Endothelial cell of umbilical vein (primary cell): ENCODE measurements around the gene EPN2. TPM values are rescaled to one million over a fixed set of nuclear protein-coding genes. Genes with fewer than 3 reads are reported as not detected.
A peak's percentile ranks its signal among the peaks of the same experiment; 100 is the strongest.

Experiments
- BruUV-seq: library from RNA; stranded (reverse); fragments of 400-500 nt; replicated peaks from 2 replicates; lab custom pipeline; 2021; lab: Mats Ljungman, UMichigan
- CTCF ChIA-PET: fragments of 300-600, 350-600 bp; sonication (Branson Sonifier 250); formaldehyde crosslinking; loops from one replicate; lab custom pipeline; 2021; ENCODE audit warnings: antibody characterized with exemption, inconsistent platforms; lab: Charles Lee
- POLR2A ChIA-PET: fragments of 300-600, 350-600 bp; sonication (Branson Sonifier 250); formaldehyde crosslinking; loops from one replicate; lab custom pipeline; 2021; ENCODE audit warnings: antibody characterized with exemption, inconsistent platforms; lab: Charles Lee
- DNase-seq: peaks from one replicate; pipeline ENCODE4 v3.0.0-alpha.2; 2011; ENCODE audit warnings: low read depth, low spot score
- FAIRE-seq: peaks from 2 replicates; lab custom pipeline; 2011; peaks lifted over from hg19 to GRCh38; lab: Jason Lieb, UNC
- H2AFZ ChIP-seq: 2 replicates; pipeline ENCODE4 v1.6.0; 2012; ENCODE audit warnings: low read depth, low read length, control low read depth, inconsistent platforms
- H3K27ac ChIP-seq: 2 replicates; pipeline ENCODE4 v1.5.1; 2011; ENCODE audit warnings: low read depth, mild to moderate bottlenecking, control low read depth, low read length, moderate library complexity; ENCODE audit not compliant: insufficient read depth
- H3K27me3 ChIP-seq, 2 experiments: 2 replicates each; pipeline versions ENCODE4 v1.6.0 to v1.6.1; 2011; ENCODE audit warnings: low read length in 2 of 2, mixed read lengths in 1 of 2; ENCODE audit not compliant: control insufficient read depth in 2 of 2, insufficient read depth in 2 of 2
- H3K36me3 ChIP-seq, 2 experiments: 2 replicates in 1 of 2; 3 replicates in 1 of 2; pipeline ENCODE4 v1.5.1; 2011; ENCODE audit warnings: low read length in 2 of 2, mild to moderate bottlenecking in 1 of 2, moderate library complexity in 1 of 2; ENCODE audit not compliant: control insufficient read depth in 2 of 2, insufficient read depth in 2 of 2; ENCODE audit errors: extremely low read depth in 1 of 2
- H3K4me1 ChIP-seq: 3 replicates; pipeline ENCODE4 v1.5.1; 2011; ENCODE audit warnings: mild to moderate bottlenecking, low read length; ENCODE audit not compliant: control insufficient read depth, insufficient read depth; ENCODE audit errors: extremely low read depth
- H3K4me2 ChIP-seq: 2 replicates; pipeline ENCODE4 v1.6.1; 2011; ENCODE audit warnings: low read length, control low read depth, mixed read lengths; ENCODE audit not compliant: insufficient read depth
- H3K4me3 ChIP-seq, 3 experiments: fragments of 200-600 bp in 1 of 3; sonication (generic), shearing (Covaris generic) in 1 of 3; replicated peaks in 1 of 3; 2 replicates each; pipeline ENCODE4 v1.5.1; 2011 to 2016; ENCODE audit warnings: control low read depth in 3 of 3, low read length in 3 of 3, mild to moderate bottlenecking in 2 of 3, inconsistent platforms in 1 of 3, low read depth in 1 of 3, moderate library complexity in 1 of 3; ENCODE audit not compliant: insufficient read depth in 1 of 3
- H3K79me2 ChIP-seq: 2 replicates; pipeline ENCODE4 v1.6.0; 2012; ENCODE audit warnings: low read length, inconsistent platforms; ENCODE audit not compliant: control insufficient read depth, insufficient read depth
- H3K9ac ChIP-seq: replicated peaks from 2 replicates; pipeline ENCODE3; 2011; ENCODE audit warnings: low read length, control low read depth; ENCODE audit not compliant: insufficient read depth; ENCODE audit errors: extremely low read depth
- H3K9me1 ChIP-seq: replicated peaks from 3 replicates; pipeline ENCODE4 v1.6.0; 2011; ENCODE audit warnings: mild to moderate bottlenecking, low read length; ENCODE audit not compliant: control insufficient read depth, insufficient read depth; ENCODE audit errors: extremely low read depth
- H3K9me3 ChIP-seq: replicated peaks from 2 replicates; pipeline ENCODE4 v1.5.1; 2012; ENCODE audit warnings: low read length, inconsistent platforms; ENCODE audit not compliant: control insufficient read depth, insufficient read depth
- H4K20me1 ChIP-seq: replicated peaks from 2 replicates; pipeline ENCODE3; 2011; ENCODE audit warnings: mild to moderate bottlenecking, low read length; ENCODE audit not compliant: control insufficient read depth, insufficient read depth; ENCODE audit errors: extremely low read depth
- EZH2 ChIP-seq: IDR thresholded peaks from 2 replicates; pipeline ENCODE4 v1.6.1; 2012; ENCODE audit warnings: borderline replicate concordance, low read depth, mild to moderate bottlenecking, moderate library complexity, low read length, inconsistent platforms; ENCODE audit not compliant: severe bottlenecking
- FOS ChIP-seq: IDR thresholded peaks from 2 replicates; pipeline ENCODE4 v1.6.1; 2011; ENCODE audit warnings: mild to moderate bottlenecking, low read length, moderate library complexity, borderline replicate concordance; ENCODE audit not compliant: insufficient read depth
- GATA2 ChIP-seq: IDR thresholded peaks from 2 replicates; pipeline ENCODE4 v1.7.0; 2011; ENCODE audit warnings: low read depth, mild to moderate bottlenecking, moderate library complexity, mixed read lengths, low read length; ENCODE audit not compliant: insufficient read length, insufficient read depth
- JUN ChIP-seq: IDR thresholded peaks from 2 replicates; pipeline ENCODE4 v1.6.1; 2011; ENCODE audit warnings: borderline replicate concordance, low read depth; ENCODE audit not compliant: insufficient read length, insufficient read depth
- MYC ChIP-seq: IDR thresholded peaks from one replicate; pipeline ENCODE4 v1.6.1; 2011; ENCODE audit warnings: mild to moderate bottlenecking, low read depth, low read length
- POLR2A ChIP-seq: IDR thresholded peaks from 2 replicates; pipeline ENCODE4 v1.6.1; 2012; ENCODE audit warnings: low read depth, mild to moderate bottlenecking, control low read depth, low read length
- POLR2AphosphoS5 ChIP-seq: IDR thresholded peaks from 2 replicates; pipeline ENCODE4 v1.6.1; 2012; ENCODE audit warnings: low read depth, mild to moderate bottlenecking, control low read depth, low read length, moderate library complexity; ENCODE audit not compliant: insufficient read depth
- dilution Hi-C: fragments of 300-500 bp; cut with MboI; formaldehyde crosslinking; loops from one replicate; pipeline ENCODE4 v1.15.0; 2019; ENCODE audit warnings: low sequenced_read_pairs; ENCODE audit not compliant: extremely low pct_ligation_motif_present
- intact Hi-C: fragments of 100-400 bp; cut with micrococcal nuclease; formaldehyde crosslinking; loops from one replicate; pipeline ENCODE4 v1.10.0; 2022
- polyA plus RNA-seq, 4 experiments: library from polyadenylated mRNA; depleted of rRNA in 3 of 4; stranded (reverse) in 3 of 4; unstranded in 1 of 4; fragments of >200 nt; gene quantifications; 2 replicates each; pipeline versions ENCODE4 v1.2.1 to v1.2.3, GENCODE V29; 2011 to 2012; ENCODE audit warnings: missing spikeins in 1 of 4
- total RNA-seq: library from RNA; stranded (reverse); gene quantifications from 2 replicates; pipeline ENCODE4 v1.2.3, GENCODE V29; 2021
- TF ChIP-seq, protein P1 (sequence below): IDR thresholded peaks from 2 replicates; pipeline ENCODE4 v1.6.1; 2011; ENCODE audit not compliant: insufficient read depth, insufficient read length
- TF ChIP-seq, protein P2 (sequence below), 2 donors: IDR thresholded peaks; 1 replicate in 1 of 2; 2 replicates in 1 of 2; pipeline ENCODE4 v1.5.1; 2011; ENCODE audit warnings: low read length in 2 of 2, mild to moderate bottlenecking in 2 of 2, moderate library complexity in 2 of 2, control low read depth in 1 of 2, inconsistent platforms in 1 of 2, low read depth in 1 of 2; ENCODE audit not compliant: insufficient read depth in 1 of 2; ENCODE audit errors: extremely low read depth in 1 of 2

Gene EPN2
- total and polyA plus RNA-seq, 2 donors (not counting 3 experiments of a cell fraction or from before 2014, with no cell fraction given), result 40.3 to 70.5 TPM

DNA sequence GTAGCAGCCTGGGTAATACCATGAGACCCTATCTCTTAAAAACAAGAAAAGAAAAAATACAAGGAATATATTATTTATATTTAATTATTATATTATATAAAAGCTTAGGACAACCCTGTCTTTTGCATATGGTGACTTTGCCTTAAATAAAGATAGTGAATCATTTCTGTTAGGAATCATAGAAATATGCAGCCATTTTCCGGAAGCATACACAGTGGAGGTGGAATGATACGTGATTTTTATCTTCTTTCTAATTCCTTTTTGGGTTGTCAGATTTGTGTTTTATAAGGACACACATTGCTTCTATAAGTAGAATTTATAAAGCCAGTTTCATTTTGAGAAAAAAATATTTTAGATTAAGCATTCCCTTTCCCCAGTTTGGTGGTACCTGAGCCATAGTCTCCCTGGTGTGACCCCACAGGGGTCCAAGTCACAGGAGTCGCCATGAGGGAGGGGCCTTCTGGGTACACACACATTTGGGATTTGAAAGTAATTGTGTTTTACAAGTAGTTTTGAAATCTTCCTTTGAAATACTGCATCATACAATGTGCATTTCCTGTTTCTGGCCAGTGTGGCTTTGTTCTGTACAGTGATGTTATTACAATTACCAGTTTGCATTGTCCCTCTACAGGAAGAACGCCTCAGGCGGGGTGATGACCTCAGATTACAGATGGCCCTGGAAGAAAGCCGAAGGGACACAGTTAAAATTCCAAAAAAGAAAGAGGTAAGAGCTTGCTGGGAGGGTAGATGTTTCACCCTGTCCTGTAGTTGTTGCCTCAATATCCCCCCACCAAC lies 74.5 kb downstream of the EPN2 start:
- no peaks in the 10 kb centered on the region for H3K9me1 ChIP-seq
- POLR2A ChIA-PET, result no interaction called here
- DNase-seq (peak; percentile 79), FAIRE-seq (peak; percentile 92)
- dilution Hi-C loops (no loop called here), intact Hi-C loops (loop anchor here (1.0 to 5.0 kb wide), 2 partner anchors 36 to 48 kb away; no protein-coding TSS in a partner anchor)
- no peaks in the 10 kb centered on the region for H3K9me3 ChIP-seq
- peak overlapping the region in 1 of 3 experiments; percentile 2 for H3K4me3 ChIP-seq
- no peaks in the 10 kb centered on the region for H3K79me2 ChIP-seq
- no peak overlapping the region for H2AFZ ChIP-seq
- H3K27ac ChIP-seq, result peak overlapping the region; percentile 98
- peaks cover 22% of the 10 kb centered on the region for H3K4me1 ChIP-seq
- no peaks in the 10 kb centered on the region for H4K20me1 ChIP-seq
- TF ChIP-seq POLR2A (no peak), MYC (no peak), FOS (peak; percentile 51), JUN (peak; percentile 77), POLR2AphosphoS5 (peak; percentile 58), GATA2 (peak; percentile 78), EZH2 (no peak)
- TF ChIP-seq, protein P1, sequence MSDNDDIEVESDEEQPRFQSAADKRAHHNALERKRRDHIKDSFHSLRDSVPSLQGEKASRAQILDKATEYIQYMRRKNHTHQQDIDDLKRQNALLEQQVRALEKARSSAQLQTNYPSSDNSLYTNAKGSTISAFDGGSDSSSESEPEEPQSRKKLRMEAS, result no peak
- TF ChIP-seq, protein P2, sequence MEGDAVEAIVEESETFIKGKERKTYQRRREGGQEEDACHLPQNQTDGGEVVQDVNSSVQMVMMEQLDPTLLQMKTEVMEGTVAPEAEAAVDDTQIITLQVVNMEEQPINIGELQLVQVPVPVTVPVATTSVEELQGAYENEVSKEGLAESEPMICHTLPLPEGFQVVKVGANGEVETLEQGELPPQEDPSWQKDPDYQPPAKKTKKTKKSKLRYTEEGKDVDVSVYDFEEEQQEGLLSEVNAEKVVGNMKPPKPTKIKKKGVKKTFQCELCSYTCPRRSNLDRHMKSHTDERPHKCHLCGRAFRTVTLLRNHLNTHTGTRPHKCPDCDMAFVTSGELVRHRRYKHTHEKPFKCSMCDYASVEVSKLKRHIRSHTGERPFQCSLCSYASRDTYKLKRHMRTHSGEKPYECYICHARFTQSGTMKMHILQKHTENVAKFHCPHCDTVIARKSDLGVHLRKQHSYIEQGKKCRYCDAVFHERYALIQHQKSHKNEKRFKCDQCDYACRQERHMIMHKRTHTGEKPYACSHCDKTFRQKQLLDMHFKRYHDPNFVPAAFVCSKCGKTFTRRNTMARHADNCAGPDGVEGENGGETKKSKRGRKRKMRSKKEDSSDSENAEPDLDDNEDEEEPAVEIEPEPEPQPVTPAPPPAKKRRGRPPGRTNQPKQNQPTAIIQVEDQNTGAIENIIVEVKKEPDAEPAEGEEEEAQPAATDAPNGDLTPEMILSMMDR (IDR thresholded peaks at IDR 0.05; ENCODE audit: extremely low read depth in 1 of 2, insufficient read depth in 1 of 2, low read depth in 1 of 2, low read length in 2 of 2), result no peak
- H3K27me3 ChIP-seq, result no peaks in the 10 kb centered on the region
- peak overlapping the region; percentile 78 for H3K9ac ChIP-seq
- CTCF ChIA-PET, result interaction anchor here (0.8 to 1.6 kb wide), 5 partner anchors 8 to 27 kb away, joined by 3 to 9 read pairs (median 3); no protein-coding TSS in a partner anchor
- BruUV-seq, result no TSS peak
- peaks cover 10 to 18% of the 10 kb centered on the region in 2 experiments for H3K36me3 ChIP-seq
- peak overlapping the region; percentile 83 for H3K4me2 ChIP-seq
